ENCODE results near the gene RNF212B. TPM values are rescaled to one million over a fixed set of nuclear protein-coding genes. Genes with fewer than 3 reads are reported as not detected.

The RNF212B gene
- total and polyA plus RNA-seq, 2 of the 13 experiments (the other 11 are each of a cell fraction or from before 2014, with no cell fraction given): 0.05 TPM; not detected in 1

GRCh38 chr14:23307146-23307530 lies 69.4 kb downstream of the RNF212B start (continued):
- TF ChIP-seq ZBTB46 (CRISPR knock-in tag; IDR thresholded peaks at IDR 0.05; ENCODE audit: borderline replicate concordance) (no peak), ZNF792 (CRISPR knock-in tag; IDR thresholded peaks at IDR 0.05) (no peak), NR1H2 (CRISPR knock-in tag; IDR thresholded peaks at IDR 0.05; ENCODE audit: borderline replicate concordance, low read depth) (no peak), ELF4 (CRISPR knock-in tag; IDR thresholded peaks at IDR 0.05; ENCODE audit: borderline replicate concordance) (no peak), E2F2 (CRISPR knock-in tag; IDR thresholded peaks at IDR 0.05; ENCODE audit: borderline replicate concordance) (0 out of 2 replicates have a peak, but pooled peaks have one; percentile 71), E2F5 (CRISPR knock-in tag; conservative IDR thresholded peaks at IDR 0.05) (no peak), U2AF2 (IDR thresholded peaks at IDR 0.05; ENCODE audit: low read depth, low read length) (0 out of 2 replicates have a peak, but pooled peaks have one; percentile 16), POGK (CRISPR knock-in tag; conservative IDR thresholded peaks at IDR 0.05) (no peak; the same call in 1 of the 2 replicates), ZNF891 (CRISPR knock-in tag; IDR thresholded peaks at IDR 0.05) (peak; percentile 8; the same call in 1 of the 2 replicates), USF2 (IDR thresholded peaks at IDR 0.05; ENCODE audit: low read depth, low read length) (0 out of 2 replicates have a peak, but pooled peaks have one; percentile 8), USF2 (CRISPR knock-in tag; IDR thresholded peaks at IDR 0.05; ENCODE audit: borderline replicate concordance) (0 out of 2 replicates have a peak, but pooled peaks have one; percentile 45), KLF12 (CRISPR knock-in tag; IDR thresholded peaks at IDR 0.05; ENCODE audit: borderline replicate concordance) (no peak), HMGXB3 (CRISPR knock-in tag; IDR thresholded peaks at IDR 0.05; ENCODE audit: borderline replicate concordance) (no peak), NFIC (IDR thresholded peaks at IDR 0.05; ENCODE audit: low read length) (no peak), MIER2 (CRISPR knock-in tag; IDR thresholded peaks at IDR 0.05) (no peak), ZNF670 (CRISPR knock-in tag; IDR thresholded peaks at IDR 0.05; ENCODE audit: borderline replicate concordance) (no peak)

Data from HepG2 (cell line).